Renal cortical epithelial cell (primary cell): ENCODE data around the gene ZC3H12A. TPM values are rescaled to one million over a fixed set of nuclear protein-coding genes. Genes with fewer than 3 reads are reported as not detected.
"Not testable (repeated sequence)": the region's sequence is repeated elsewhere in the genome, so short reads cannot be mapped to it uniquely, and the experiment has no call there.

Source experiments
- DNase-seq: peaks from one replicate; pipeline ENCODE4 v3.0.0-alpha.2; 2011; ENCODE audit warnings: low read depth
- total RNA-seq: library from RNA; depleted of rRNA; stranded (reverse); fragments of >200 nt; gene quantifications from 2 replicates; pipeline ENCODE4 v1.2.3, GENCODE V29; 2014

ZC3H12A gene
- total RNA-seq, 1 donor from 2014 or later, result 18.7 TPM

DNA sequence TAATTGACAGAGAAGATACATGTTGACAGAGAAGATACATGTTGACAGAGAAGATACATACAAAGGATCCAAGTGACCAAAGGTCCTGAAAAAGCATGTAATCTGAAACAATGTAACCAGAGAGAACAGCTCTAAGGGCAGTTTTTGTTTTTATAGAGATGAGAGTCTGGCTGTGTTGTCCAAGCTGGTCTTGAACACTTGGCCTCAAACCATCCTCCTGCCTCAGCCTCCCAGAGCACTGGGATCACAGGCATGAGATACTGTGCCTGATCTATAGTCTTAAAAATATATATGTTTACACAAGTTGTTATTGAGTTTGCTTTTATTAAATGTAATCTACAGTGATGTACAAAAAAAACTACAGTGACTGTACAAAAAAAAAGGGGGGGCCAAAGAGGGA, 27.7 kb downstream of the ZC3H12A start:
- DNase-seq, result no peak

DNA sequence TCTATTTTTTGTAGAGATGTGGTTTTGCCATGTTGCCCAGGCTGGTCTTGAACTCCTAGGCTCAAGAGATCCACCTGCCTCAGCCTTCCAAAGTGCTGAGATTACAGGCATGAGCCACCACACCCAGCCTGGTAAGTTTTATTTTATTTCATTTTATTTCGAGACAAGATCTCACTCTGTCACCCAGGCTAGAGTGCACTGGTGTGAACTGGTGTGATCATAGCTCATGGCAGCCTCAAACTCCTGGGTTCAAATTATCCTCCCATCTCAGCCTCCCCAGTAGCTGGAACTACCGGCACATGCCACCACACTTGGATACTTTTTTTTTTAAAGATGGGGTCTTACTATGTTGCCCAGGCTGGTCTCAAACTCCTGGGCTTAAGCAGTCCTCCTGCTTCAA, 28.4 kb downstream of the ZC3H12A start:
- not testable (repeated sequence) for DNase-seq

DNA sequence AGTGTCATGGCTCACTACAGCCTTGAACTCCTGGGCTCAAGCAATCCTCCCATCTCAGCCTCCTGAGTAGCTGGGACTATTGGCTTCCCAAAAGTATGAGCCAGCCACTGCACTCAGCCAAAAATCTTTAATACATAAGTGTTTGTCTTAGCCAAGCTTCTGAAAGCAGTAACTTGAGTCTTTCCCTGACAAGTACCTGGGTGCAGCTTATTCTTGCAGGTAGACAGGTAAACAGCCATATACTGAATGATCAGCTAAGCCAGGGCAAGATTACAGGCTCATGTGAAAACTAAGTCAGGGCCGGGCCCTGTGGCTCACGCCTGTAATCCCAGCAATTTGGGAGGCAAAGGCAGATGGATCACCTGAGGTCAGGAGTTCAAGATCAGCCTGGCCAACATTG, 32.4 kb downstream of the ZC3H12A start:
- DNase-seq, result no peak

DNA sequence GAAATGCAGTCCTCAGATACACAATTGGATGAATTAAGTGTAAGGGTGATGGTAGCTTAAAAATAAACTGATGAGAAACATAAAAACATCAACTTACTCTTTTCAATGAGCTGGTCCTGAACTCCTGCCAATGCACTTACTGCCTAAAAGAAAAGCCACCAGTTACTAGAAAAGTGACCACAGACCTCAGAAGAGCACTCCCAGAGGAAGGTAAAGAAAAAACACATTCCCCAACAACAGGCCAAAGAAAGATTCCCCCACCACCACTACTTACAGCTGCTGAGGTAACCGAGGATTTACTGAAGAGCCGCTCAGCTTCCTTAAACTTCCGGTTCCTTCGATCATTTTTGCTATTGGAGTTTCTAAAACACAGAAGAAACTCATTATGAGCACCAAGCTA, 34.8 kb downstream of the ZC3H12A start:
- peak; percentile 41 for DNase-seq

DNA sequence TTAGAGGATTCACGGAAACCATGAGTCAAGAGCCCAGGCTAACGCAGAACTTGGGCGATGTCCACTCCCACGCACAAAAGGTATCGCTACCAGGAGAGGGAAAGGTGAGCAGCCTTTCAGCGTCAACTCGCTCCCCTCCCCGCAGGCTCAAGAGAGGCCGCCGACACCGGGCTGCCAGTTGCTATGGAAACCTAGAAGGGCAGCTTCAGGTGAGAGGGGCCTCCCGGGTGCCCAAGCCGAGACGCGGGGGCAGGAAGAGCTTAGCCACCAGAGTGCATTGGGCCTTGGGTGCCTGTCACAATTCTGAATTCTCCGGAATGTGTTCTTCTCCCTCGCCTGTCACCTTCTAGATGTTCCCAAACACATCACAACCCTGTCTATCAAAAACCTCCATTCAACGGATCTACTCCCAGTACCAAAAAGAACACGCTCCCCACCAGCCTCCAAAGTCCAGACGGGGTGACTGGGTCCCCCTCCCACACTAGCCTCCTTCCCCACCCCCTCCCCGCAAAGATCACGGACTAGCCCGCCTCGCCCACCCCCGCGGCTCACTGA, 39.5 kb downstream of the ZC3H12A start:
- DNase-seq, result no peak

DNA sequence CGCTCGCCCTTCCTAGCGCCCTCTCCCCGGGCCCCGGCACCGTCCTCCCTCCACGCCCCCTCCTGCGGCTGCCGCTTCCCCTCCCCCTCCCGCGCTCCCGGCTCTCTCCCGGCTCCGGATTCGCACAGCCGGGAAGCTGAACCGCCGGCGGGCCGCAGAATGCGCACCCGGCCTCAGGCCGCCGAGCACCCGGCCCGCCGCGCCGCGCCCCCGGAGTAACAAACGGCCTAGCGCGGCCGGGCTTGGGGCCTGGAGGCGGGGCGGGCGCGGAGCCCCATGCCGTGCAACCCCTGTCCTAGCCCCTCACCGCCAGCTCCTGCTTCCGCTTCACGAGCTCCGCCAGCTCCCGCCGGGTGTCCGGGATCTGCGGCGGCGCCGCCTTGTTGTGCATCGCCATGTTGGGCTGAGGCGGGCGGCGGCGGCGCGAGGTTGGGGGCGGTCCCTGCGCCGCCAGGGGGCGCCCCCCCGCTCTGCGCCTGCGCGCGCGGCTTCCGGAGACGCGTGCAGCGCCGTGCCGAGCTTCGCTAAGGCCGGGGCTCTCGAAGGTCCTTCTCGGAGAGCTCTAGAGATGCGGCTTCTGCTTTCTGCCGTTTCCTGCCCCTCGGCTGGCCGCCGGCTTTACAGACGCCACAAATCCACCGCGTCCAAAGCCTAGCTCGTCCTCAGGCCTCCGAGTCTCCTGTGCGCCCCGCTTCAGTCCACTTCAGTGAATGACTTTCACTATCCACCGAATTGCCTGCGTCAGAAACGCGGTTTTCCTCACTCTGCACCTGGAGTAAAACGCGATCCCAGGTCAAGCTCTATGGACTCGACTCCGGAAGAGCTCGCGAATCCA, 40.2 kb downstream of the ZC3H12A start, which contains the start of gene MEAF6:
MEAF6 (minus strand) TSS at position 417 of the 835 bp plus-strand sequence; CDS start at position 397, 20 bp downstream.
- peak; percentile 59 for DNase-seq

DNA sequence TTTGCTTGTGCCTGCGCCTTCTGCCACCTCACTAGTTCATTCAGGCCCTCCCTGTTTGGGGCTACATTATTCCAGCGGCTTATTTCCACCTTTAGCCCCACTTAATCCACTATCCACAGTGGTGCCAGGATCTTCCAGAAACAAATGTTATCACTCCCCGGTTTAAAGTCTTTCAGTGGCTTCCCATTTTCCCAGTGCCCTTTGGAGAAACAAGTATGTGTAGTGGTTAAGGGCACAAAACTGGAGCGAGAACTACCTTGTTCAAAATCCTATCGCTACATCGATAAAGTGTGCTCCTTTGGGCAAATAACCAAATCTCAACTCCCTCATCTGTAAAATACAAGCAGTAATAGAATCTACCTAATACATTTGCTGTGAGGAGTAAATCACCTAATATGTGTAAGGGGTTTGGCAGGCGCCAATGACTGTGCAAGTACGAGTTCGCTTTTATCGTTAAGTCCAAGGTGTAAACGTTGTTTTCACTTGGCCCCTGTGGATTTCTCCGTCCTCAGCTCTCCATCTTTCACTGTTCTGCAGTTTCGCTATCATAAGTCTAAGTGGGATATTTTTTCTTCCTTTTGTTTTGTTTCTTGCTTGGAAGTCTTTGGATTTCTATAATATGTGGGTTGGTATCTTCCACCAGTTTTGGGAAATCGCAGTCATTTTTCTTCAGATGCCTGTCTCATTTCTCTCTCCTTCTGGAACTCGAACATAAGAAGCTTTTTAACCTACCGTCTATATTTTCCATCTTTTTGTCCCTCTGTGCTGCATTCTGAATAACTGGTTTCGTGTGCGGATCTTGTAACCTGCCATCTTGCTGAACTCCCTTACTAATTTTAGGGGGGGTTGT, 41.0 kb downstream of the ZC3H12A start:
- DNase-seq, result no peak

DNA sequence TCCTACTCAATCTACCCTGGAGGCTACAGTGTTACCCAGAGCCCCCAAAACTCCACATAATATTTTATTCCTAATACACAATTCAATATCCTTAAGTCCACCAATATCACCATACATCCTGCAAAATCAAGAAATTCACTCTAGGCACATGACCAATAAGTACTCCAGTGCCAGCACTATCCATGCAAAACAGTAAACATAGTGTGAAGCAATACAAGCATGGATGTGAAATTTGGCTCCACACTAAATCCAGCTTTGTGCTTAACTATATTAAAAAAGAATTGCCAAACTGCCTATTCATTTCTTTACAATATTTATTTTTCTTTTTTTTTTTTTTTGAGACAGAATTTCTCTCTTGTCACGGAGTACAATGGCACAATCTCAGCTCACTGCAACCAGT, 43.2 kb downstream of the ZC3H12A start:
- DNase-seq, result no peak

DNA sequence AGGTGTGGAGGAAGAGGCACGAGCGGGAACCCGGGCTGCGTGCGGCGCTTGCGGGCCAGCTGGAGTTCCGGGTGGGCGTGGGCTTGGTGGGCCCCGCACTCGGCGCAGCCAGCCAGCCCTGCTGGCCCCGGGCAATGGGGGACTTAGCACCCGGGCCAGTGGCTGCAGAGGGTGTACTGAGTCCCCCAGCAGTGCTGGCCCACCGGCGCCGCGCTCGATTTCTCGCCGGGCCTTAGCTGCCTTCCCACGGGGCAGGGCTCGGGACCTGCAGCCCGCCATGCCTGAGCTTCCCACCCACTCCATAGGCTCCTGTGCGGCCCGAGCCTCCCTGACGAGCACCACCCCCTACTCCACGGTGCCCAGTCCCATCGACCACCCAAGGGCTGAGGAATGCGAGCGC, 43.9 kb downstream of the ZC3H12A start:
- not testable (repeated sequence) for DNase-seq

DNA sequence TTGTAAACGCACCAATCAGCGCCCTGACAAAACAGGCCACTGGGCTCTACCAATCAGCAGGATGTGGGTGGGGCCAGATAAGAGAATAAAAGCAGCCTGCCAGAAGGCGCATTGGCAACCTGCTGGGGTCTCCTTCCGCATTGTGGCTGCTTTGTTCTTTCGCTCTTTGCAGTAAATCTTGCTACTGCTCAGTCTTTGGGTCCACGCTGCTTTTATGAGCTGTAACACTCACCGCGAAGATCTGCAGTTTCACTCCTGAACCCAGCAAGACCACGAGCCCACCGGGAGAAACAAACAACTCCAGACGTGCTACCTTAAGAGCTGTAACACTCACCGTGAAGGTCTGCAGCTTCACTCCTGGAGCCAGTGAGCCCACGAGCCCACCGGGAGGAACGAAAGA, 44.5 kb downstream of the ZC3H12A start:
- not testable (repeated sequence) for DNase-seq

DNA sequence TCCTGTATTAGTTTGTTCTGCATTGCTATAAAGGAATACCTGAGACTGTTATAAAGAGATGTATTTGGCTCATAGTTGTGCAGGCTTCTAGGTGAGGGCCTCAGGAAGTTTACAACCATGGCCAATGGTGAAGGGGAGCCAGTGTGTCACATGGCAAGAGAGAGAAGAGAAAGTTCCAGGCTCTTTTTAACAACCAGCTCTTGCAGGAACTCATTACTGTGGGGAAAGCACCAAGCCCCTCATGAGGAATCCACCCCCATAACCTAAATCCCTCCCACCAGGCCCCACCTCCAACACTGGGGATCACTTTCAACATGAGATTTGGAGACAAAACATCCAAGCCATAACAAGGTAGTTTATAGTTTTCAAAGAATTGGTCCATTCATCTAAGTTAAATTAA, 45.2 kb downstream of the ZC3H12A start:
- no peak for DNase-seq

DNA sequence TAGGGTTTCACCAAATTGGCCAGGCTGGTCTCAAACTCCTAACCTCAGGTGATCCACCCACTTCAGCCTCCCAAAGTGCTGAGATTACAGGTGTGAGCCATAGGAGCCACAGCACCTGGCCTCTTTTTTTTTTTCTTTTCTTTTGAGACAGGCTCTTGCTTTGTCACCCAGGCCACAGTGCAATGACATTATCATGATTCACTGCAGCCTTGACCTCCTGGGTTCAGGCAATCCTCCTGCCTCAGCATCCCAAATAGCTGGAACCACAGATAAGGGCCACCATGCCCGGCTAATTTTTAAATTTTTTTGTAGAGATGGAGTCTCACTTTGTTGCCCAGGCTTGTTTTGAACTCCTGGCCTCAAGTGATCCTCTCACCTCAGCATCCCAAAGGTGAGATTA, 55.5 kb downstream of the ZC3H12A start:
- DNase-seq, result not testable (repeated sequence)

DNA sequence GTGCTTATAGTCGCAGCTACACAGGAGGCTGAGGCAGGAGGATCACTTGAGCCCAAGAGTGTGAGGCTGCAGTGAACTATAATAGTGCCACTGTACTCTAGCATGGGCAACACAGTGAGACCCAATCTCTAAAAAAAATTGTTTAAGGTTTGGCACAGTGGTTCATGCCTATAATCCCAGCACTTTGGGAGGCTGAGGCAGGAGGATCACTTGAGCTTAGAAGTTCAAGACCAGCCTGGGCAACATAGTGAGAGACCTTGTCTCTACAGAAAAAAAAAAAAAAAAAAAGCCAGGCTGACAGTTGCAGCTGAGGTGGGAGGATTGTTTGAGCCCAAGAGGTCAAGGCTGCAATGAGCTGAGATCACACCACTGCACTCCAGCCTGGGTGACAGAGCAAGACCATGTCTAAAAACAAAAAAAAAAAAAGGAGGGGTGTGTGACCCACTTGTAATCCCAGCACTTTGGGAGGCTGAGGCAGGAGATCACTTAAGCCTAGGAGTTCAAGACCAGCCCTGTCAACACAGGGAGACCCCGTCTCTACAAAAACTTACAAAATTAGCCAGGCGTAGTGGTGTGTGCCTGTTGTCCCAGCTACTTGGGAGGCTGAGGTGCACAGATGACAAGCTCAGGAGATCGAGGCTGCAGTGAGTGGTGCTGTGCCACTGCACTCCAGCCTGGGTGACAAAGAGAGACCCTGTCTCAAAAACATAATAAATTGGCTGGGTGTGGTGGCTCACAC, 58.2 kb downstream of the ZC3H12A start:
- not testable (repeated sequence) for DNase-seq

DNA sequence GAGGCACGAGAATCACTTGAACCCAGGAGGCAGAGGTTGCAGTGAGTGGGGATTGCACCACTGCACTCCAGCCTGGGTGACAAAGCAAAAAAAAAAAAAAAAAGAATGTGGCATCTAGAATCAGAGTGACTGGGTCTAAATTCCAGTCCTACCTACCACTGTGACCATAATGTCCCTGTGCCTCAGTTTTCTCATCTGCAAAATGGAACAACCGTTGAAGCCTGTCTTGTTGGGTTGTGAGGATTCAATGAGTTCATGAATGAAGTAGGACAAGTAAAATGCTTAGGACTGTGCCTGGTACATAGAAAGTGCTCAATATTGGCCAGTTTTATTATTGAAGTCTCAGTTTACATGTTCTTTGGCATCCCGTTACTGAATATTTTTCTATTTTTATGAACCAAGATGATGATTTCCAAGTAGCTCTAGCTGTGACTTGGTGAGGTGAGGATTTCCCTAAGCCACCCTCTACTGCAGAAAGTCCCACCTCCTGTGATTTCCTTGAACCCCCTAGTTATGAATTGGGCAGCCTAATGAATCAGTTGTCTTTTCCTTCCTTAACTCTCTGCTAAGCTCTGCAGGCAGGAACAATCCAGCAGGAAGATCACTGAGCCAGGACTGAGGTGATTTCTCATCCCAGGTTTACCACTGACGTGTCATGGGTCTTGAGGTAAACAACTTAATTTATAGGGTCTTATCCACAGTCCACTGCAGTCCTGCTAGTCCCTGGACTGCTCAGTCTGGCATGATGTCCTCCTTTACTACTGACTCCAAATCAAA, 59.1 kb downstream of the ZC3H12A start:
- DNase-seq, result peak; percentile 54

Other genes starting within 250 kb of the ZC3H12A start
- gene MEAF6, start 40.2 kb downstream of the ZC3H12A start, total RNA-seq, result 60.3 and 79.3 TPM in 2 replicates
- gene SNIP1, start 79.7 kb downstream of the ZC3H12A start, total RNA-seq, result 14.1 and 19.4 TPM in 2 replicates
- 3.0 and 11.0 TPM in 2 replicates for gene DNALI1, start 82.4 kb downstream of the ZC3H12A start, total RNA-seq
- gene GNL2, start 121.4 kb downstream of the ZC3H12A start, total RNA-seq, result 49.6 and 72.1 TPM in 2 replicates
- gene RSPO1, start 160.3 kb downstream of the ZC3H12A start, total RNA-seq, result not detected in 2 replicates
- 1.3 and 6.8 TPM in 2 replicates for gene CDCA8, start 217.9 kb downstream of the ZC3H12A start, total RNA-seq